ENCODE data around the gene TCF4.
"Not testable (repeated sequence)": the region's sequence is repeated elsewhere in the genome, so short reads cannot be mapped to it uniquely, and the experiment has no call there.

TCF4 gene

GRCh38 chr18:55479656-55480420, 108.2 kb downstream of the TCF4 start:
- in situ Hi-C loops (cut with HindIII; ENCODE audit: low sequenced_read_pairs), result no loop called here

GRCh38 chr18:55477860-55478581, 110.0 kb downstream of the TCF4 start:
- in situ Hi-C loops (cut with HindIII; ENCODE audit: low sequenced_read_pairs), result no loop called here

- in situ Hi-C loops (cut with HindIII; ENCODE audit: low sequenced_read_pairs), result no loop called here
Measured at GRCh38 chr18:55477499-55477859, 110.5 kb downstream of the TCF4 start.

- in situ Hi-C loops (cut with HindIII; ENCODE audit: low sequenced_read_pairs), result no loop called here
Measured at GRCh38 chr18:55475916-55476315, 112.1 kb downstream of the TCF4 start.

GRCh38 chr18:55475467-55475866, 112.5 kb downstream of the TCF4 start:
- in situ Hi-C loops (cut with HindIII; ENCODE audit: low sequenced_read_pairs), result no loop called here

- in situ Hi-C loops (cut with HindIII; ENCODE audit: low sequenced_read_pairs), result no loop called here
Measured at GRCh38 chr18:55473560-55473959, 114.4 kb downstream of the TCF4 start.

GRCh38 chr18:55473058-55473457, 114.9 kb downstream of the TCF4 start:
- in situ Hi-C loops (cut with HindIII; ENCODE audit: low sequenced_read_pairs), result no loop called here

- in situ Hi-C loops (cut with HindIII; ENCODE audit: low sequenced_read_pairs), result no loop called here
Measured at GRCh38 chr18:55470826-55471225, 117.2 kb downstream of the TCF4 start.

GRCh38 chr18:55469134-55469533, 118.9 kb downstream of the TCF4 start:
- in situ Hi-C loops (cut with HindIII; ENCODE audit: low sequenced_read_pairs), result not testable (repeated sequence)

GRCh38 chr18:55466789-55467188, 121.2 kb downstream of the TCF4 start:
- in situ Hi-C loops (cut with HindIII; ENCODE audit: low sequenced_read_pairs), result no loop called here

- in situ Hi-C loops (cut with HindIII; ENCODE audit: low sequenced_read_pairs), result no loop called here
Measured at GRCh38 chr18:55465313-55465712, 122.7 kb downstream of the TCF4 start.

- in situ Hi-C loops (cut with HindIII; ENCODE audit: low sequenced_read_pairs), result no loop called here
Measured at GRCh38 chr18:55464581-55464980, 123.4 kb downstream of the TCF4 start.

GRCh38 chr18:55462652-55463051, 125.3 kb downstream of the TCF4 start:
- in situ Hi-C loops (cut with HindIII; ENCODE audit: low sequenced_read_pairs), result no loop called here

- in situ Hi-C loops (cut with HindIII; ENCODE audit: low sequenced_read_pairs), result no loop called here
Measured at GRCh38 chr18:55461848-55462247, 126.1 kb downstream of the TCF4 start.

- in situ Hi-C loops (cut with HindIII; ENCODE audit: low sequenced_read_pairs), result no loop called here
Measured at GRCh38 chr18:55458456-55459203, 129.4 kb downstream of the TCF4 start.

- in situ Hi-C loops (cut with HindIII; ENCODE audit: low sequenced_read_pairs), result no loop called here
Measured at GRCh38 chr18:55457028-55457427, 131.0 kb downstream of the TCF4 start.

- in situ Hi-C loops (cut with HindIII; ENCODE audit: low sequenced_read_pairs), result no loop called here
Measured at GRCh38 chr18:55455938-55456337, 132.1 kb downstream of the TCF4 start.

GRCh38 chr18:55453186-55453585, 134.8 kb downstream of the TCF4 start:
- in situ Hi-C loops (cut with HindIII; ENCODE audit: low sequenced_read_pairs), result no loop called here

- in situ Hi-C loops (cut with HindIII; ENCODE audit: low sequenced_read_pairs), result no loop called here
Measured at GRCh38 chr18:55452123-55452611, 135.8 kb downstream of the TCF4 start.

- in situ Hi-C loops (cut with HindIII; ENCODE audit: low sequenced_read_pairs), result no loop called here
Measured at GRCh38 chr18:55449412-55450140, 138.4 kb downstream of the TCF4 start.

- in situ Hi-C loops (cut with HindIII; ENCODE audit: low sequenced_read_pairs), result no loop called here
Measured at GRCh38 chr18:55448420-55448819, 139.6 kb downstream of the TCF4 start.

Measured in DLD1 (cell line).